Stimulated activated CD8-positive, alpha-beta memory T cell treated with anti-CD3 and anti-CD28 coated beads, Interleukin-4, amount 100 ng/mL, for 48 hours (primary cell): ENCODE data around the gene COA8.
"Not testable (repeated sequence)": the region's sequence is repeated elsewhere in the genome, so short reads cannot be mapped to it uniquely, and the experiment has no call there.

Experiments
- DNase-seq: peaks from one replicate; pipeline ENCODE4 v3.0.0-alpha.2; 2020

COA8 gene

GRCh38 chr14:103576371-103577024 is 13.7 kb downstream of the COA8 start:
- DNase-seq: no peak

DNA sequence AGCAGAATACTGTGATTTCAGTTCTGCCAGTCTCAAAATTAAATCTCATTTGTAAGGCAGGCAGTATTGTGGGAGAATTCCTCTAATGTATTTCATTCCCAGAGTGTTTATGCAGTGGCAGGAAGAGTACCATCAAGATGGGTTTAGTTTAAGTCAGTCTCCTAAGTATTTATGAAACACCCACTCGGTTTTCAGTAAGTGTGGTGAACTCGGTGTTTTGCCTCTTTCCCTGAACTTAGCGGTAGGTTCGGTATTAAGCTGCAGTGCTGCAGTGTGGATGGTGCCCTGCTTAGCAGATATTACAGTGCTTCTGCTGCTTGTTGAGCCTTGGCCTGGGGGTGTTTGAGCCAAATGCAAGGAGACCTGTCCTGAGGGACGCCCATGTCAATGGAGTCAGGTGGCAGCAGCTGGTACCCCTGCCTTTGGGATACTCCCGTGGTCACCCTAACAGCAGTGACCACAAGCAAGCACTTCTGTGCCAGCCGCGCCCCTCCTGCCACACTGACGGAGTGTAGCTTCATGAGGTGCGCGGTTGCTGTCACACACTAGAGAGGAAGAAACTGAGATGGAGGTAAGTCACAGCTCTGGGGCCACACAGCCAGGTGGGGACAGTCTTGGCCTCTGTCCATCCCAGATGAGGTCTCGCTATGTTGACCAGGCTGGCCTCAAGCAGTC is 15.8 kb downstream of the COA8 start:
- DNase-seq: no peak

DNA sequence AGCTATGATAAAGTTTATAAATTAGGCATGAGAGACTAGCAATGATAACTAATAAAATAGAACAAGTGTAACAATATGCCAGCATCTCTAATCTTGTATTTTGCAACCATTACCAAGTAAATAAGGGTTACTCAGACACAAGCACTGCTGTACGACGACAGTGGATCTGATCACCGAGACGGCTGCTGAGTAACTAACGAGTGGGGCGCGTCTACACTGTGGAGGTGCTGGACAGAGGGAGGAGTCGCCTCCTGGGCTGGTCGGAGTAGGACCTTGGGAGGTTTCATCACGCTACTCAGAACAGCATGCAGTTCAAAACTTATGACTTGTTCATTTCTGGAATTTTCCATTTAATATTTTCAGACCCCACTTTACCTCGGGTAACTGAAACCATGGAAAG is 18.4 kb downstream of the COA8 start:
- DNase-seq: no peak

GRCh38 chr14:103581954-103582703 is 19.4 kb downstream of the COA8 start:
- DNase-seq: no peak

DNA sequence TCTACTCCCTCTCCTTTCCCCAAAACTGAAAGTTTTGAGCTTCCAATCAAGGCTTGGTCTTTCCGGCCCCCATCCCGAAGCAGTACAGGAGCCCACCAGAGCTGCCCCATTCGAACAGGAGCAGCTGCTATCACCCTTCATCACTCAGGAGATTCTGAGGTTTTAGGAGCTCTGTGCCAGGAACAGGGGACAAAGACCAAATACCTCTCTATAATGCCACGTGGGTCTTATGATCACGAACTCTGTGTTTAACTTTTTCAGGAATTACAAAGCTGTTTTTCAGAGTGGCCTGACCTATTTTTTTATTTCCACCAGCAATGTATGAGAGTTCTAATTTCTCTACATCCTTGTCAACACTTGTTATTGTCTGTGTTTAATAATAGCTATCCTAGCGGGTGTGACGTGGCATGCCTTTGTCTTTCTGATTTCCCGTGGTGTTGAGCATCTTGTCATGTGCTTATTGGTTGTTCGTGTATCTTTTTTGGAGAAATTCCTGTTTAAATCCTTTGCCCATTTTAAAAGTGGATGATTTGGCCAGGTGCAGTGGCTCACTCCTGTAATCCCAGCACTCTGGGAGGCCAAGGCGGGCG is 21.7 kb downstream of the COA8 start:
- DNase-seq: no peak

DNA sequence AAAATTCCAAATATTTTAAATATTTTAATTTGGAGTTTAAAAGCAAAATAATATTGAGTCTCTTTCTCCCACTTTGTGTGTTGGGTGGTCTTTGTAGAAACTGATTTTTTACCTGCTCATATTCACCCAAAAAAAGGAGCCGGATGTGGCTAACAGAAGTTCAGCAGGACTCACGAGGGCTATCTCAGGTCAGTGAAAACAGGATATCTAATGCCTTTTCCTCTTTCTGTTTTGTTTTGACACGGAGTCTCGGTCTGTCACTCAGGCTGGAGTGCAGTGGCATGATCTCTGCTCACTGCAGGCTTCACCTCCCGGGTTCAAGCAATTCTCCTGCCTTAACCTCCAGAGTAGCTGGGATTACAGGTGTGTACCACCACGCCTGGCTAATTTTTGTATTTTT is 30.8 kb downstream of the COA8 start:
- no peak for DNase-seq

DNA sequence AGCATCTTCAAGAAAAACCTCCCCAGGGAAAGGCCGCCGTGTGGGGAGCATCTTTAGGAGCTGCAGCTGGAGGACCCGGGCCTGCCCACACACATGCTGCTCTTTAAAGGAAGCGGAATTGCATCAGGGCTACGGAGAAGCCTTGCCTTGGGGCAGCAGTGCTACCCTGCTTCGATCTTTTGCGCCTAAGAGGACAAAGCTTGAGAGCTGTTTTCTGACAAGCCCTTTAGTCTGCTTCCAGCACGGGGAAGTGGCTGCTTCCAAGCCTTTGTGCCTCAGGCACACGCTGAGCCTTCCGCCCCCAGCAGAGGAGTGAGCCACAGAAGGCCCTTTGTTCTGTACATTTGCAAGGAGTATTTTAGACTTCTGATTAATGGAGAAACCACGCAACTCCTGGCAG is 31.5 kb downstream of the COA8 start:
- DNase-seq: no peak

GRCh38 chr14:103597623-103598377 is 35.0 kb downstream of the COA8 start:
- DNase-seq: peak; percentile 29

GRCh38 chr14:103600503-103600902 is 37.7 kb downstream of the COA8 start:
- DNase-seq: no peak

GRCh38 chr14:103604620-103605019 is 41.9 kb downstream of the COA8 start:
- DNase-seq: no peak

- peak; percentile 75 for DNase-seq
Observed at GRCh38 chr14:103606963-103607668, 44.4 kb downstream of the COA8 start.

DNA sequence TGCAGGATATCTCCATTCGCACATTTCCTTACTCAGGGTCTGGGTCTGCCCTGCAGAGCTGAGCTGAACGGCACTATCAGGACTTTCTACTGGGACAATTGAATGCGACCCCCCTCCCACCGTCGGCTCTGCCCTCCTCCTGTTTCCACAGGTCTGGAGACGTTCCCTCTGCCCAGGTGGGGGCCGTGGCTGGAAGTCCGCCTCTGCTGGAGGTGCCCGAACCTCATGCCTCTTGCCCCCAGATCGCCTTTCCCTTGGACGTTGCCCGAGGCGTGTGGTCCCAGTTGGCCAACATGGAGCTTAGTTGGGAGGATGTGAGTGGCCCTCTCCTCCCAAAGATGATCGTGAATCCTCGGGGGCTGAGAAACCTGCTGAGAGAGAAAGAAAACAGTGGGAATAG is 45.1 kb downstream of the COA8 start:
- DNase-seq: no peak

DNA sequence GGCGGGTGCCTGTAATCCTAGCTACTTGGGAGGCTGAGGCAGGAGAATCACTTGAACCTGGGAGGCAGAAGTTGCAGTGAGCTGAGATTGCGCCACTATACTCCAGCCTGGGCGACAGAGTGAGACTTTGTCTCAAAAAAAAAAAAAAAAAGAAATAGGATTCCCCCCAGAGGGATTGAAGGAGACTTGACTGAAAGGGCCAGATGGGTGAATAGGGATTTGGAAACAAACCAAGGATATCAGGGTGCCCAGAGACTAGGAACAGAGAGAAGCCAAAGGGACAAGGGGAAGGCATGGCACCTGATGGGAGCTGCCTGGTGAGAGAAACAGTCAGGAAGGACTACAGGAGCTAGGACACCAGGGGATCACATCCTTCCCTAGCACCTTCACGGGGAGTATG is 46.3 kb downstream of the COA8 start:
- DNase-seq: not testable (repeated sequence)

- no peak for DNase-seq
Observed at GRCh38 chr14:103611215-103611614, 48.5 kb downstream of the COA8 start.

- DNase-seq: no peak
Observed at GRCh38 chr14:103613517-103613916, 50.8 kb downstream of the COA8 start.

DNA sequence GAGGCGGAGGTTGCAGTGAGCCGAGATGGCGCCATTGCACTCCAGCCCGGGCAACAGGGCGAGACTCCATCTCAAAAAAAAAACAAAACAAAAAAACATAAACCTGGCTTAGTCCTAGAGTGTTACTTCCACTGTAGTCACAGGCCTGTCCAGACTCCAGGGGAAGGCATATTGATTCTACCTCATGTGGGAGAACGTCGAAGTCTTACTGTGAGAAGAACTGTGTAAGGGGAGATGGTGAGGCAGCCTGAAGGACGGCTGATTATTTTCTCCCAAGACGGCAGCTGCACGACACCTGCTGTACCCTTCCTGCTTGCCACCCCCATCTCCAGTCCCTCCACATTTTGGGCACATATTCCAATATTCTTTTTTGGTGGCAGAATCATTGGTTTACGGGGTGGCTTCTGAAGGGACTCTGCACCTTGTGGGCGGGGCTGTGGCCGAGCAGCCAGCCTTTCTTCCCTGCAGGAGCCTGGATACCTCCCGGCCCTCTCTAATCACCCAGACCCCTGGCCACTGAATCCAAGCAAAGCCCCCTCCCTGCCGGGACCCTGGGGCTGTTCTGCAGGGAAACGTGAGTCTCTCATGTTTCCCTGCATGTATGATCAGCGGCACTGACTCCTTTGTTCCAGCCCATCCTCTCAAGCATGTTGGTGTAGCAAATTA is 54.0 kb downstream of the COA8 start:
- DNase-seq: no peak

DNA sequence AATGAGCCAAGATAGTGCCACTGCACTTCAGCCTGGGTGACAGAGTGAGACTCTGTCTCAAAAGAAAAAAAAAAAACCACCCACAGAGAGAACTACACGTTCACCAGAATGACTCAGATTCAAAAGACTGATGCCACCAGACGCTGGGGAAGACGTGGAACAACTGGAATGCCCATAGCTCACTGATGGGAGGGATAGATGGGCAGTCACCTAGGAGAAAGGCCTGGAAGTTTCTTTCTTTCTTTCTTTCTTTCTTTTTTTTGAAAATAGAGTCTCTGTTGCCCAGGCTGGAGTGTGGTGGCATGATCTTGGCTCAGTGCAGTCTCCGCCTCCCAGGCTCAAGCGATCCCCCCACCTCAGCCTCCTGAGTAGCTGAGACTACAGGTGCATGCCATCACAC is 56.3 kb downstream of the COA8 start:
- no peak for DNase-seq

DNA sequence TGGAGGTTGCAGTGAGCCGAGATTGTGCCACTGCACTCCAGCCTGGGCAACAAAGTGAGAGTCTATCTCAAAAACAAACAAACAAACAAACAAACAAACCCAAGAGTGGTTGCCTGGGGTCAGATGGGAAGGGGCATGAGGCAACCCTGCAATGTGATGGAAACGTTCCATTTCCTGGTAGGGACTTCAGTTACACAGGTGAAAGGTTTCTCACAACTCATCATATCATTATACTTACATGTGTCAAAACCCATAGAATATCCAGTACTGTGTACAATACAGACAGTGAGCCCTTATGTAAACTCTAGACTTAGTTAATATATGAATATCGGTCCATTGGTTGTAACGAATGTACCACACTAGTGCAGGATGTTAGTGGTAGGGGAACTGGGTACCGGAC is 59.1 kb downstream of the COA8 start:
- no peak for DNase-seq

- no peak for DNase-seq
Observed at GRCh38 chr14:103623308-103623707, 60.5 kb downstream of the COA8 start.

DNA sequence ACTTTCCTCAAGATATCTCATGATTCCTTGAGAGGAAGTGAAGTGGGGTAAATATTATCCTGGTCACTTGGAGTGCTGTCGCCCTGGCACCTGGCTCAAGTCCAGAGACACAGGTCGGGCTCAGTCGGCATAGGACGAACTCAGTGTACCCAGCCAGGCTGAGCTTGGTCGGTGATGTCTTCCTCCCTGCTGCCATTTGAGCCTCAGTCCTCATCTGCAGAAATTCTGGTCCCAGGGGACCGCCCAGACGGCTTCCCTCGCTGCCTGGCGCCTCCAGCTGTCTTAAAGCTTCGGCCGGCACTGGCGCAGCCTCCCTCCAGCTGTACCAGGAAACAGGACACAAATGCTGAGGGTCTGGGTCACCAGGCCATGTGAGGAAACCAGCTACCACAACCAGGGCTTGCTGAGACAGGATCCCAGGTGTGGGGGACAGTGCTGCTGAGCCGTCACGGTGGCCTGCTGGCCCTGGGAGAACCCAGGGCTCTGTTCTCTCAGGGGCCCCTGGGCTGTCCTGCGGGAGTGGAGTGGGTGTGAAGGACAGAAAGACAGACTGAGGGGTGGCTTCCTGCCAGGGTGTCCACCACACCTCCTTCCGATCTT is 61.2 kb downstream of the COA8 start:
- no peak for DNase-seq

DNA sequence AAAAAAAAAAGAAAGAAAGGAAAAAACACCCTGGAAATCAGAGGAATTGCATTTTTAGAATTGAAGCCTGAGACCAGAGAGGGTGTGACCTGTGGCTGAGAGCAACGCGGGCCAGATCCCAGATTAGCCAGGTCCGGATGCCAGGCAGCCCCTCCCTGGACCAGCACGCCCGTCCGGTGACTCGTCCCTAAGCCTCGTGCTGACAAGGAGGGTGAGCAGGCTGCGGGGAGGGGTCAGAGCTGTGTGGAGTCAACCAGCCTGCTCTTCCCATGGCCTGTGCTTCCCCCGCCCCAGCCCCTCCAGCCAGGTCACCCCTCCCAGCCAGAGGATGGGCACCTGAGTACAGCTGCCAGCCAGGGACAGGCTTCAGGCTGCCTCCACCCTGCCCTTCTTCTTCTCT is 62.1 kb downstream of the COA8 start:
- peak; percentile 45 for DNase-seq
